OCI-LY7 (cell line): ENCODE results near the gene IFNGR2.

Source experiments
- CTCF ChIP-seq: fragments of 200-600 bp; sonication (generic); conservative IDR thresholded peaks from 2 replicates; pipeline ENCODE4 v1.5.1; 2014; ENCODE audit warnings: mild to moderate bottlenecking, antibody characterized with exemption, low read length, moderate library complexity, mixed read lengths
- EZH2phosphoT487 ChIP-seq: fragments of 200-600 bp; sonication (generic); IDR thresholded peaks from 2 replicates; pipeline ENCODE4 v1.6.1; 2018; ENCODE audit warnings: low read depth, borderline replicate concordance, mild to moderate bottlenecking, mixed run types, antibody characterized with exemption, low read length, moderate library complexity, mixed read lengths

GRCh38 chr21:33455686-33456446 is 52.7 kb downstream of the IFNGR2 start:
- TF ChIP-seq CTCF (no peak), EZH2phosphoT487 (no peak)
